Stimulated activated CD8-positive, alpha-beta memory T cell treated with anti-CD3 and anti-CD28 coated beads, Interleukin-15, amount 100 ng/mL, for 24 hours (primary cell): ENCODE measurements around the gene KLHL22.
"Not testable (repeated sequence)": the region's sequence is repeated elsewhere in the genome, so short reads cannot be mapped to it uniquely, and the experiment has no call there.

ENCODE experiments used
- DNase-seq: peaks from one replicate; pipeline ENCODE4 v3.0.0-alpha.2; 2020; ENCODE audit warnings: low read depth

KLHL22 gene, protein sequence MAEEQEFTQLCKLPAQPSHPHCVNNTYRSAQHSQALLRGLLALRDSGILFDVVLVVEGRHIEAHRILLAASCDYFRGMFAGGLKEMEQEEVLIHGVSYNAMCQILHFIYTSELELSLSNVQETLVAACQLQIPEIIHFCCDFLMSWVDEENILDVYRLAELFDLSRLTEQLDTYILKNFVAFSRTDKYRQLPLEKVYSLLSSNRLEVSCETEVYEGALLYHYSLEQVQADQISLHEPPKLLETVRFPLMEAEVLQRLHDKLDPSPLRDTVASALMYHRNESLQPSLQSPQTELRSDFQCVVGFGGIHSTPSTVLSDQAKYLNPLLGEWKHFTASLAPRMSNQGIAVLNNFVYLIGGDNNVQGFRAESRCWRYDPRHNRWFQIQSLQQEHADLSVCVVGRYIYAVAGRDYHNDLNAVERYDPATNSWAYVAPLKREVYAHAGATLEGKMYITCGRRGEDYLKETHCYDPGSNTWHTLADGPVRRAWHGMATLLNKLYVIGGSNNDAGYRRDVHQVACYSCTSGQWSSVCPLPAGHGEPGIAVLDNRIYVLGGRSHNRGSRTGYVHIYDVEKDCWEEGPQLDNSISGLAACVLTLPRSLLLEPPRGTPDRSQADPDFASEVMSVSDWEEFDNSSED

DNA sequence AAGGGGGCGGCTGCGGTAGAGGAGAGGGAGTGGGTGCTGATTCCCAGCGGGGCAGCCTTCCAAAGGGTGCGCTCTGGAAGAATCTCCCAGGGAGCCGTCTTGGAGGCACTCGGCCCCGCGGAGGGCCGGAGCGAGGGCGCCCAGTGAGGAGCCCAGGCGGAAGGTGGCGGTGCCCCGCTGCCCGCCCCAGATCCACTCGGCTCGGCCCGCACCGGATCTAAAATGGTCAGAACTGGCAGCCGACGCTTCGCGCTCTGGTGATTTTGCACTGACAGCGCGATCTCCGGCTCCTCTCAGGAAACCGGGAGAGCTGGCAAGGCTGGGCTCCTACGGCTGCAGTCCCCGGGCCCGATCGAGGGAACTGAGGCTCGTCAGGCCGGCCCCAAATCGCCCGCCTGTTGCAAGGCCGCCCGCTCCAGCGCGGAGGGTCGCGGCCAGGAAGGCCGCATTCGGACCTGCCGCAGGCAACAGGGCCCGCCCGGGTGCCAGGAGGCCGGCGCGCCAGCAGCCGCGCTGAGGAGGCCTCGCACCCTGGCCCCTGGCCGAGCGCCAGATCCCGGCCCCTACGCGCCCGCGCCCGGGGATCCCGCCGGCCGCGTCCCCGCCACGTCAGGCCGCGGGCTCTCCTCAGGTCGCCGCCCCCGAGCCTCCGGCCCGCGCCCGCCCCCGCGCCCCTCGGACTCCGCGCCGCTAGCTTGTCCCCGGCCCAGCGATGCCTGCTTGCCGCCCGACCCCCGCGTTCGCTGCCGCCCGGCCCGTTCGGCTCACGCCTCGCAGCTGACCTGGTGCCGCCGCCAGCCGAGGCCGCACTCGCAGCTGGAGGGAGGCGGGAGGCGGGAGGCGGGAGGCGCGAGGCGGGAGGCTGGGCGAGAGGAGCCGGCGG lies at the start of gene KLHL22:
TSS of gene KLHL22 (minus strand) at position 818 of the 883 bp plus-strand sequence. CDS start 6,584 bp downstream, outside the sequence.
- DNase-seq: no peak

DNA sequence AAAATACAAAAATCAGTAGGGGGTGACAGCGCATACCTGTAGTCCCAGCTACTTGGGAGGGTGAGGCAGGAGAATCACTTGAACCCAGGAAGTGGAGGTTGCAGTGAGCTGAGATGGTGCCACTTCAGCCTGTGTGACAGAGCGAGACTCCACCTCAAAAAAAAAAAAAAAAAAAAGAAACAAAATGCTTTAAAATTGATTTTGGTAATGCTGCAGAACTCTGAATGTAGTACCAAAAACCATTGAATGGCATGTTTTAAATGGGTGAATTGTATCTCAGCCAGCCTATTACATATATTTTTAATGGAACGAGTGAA lies 49.7 kb upstream of the KLHL22 start:
- not testable (repeated sequence) for DNase-seq

DNA sequence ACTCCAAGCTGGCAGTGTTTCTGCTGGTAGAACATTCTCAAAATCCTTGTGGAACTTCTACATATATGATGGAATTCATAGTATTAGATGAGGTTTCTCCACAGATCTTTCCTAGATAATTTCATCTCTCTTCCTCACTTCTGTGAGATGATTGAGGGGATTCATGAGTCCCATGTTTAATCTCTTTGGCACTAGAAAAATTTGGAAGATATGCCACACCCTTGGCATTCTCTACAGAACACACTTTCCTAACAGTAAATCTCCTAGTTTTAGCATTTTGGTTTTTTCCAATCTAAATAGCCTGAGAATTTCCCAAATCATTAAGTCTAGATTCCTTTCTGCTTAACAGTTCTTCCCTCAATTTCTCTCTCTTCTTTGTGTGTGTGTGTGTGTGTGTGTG lies 47.1 kb upstream of the KLHL22 start:
- no peak for DNase-seq

DNA sequence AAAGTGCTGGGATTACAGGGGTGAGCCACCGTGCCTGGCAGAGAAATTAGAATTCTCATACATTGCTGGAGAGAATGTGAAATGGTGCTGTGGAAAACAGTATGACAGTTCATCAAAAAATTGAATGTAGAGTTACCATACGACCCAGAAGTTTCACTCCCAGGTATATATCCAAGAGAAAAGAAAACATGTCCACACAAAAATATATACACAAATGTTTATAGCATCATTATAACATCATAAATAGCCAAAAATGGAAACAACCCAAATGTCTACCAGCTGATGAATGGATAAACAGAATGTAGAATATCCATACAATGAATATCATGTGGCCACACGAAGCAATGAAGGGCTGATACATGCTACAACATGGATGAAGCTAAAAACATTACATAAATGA lies 46.5 kb upstream of the KLHL22 start:
- DNase-seq: no peak

DNA sequence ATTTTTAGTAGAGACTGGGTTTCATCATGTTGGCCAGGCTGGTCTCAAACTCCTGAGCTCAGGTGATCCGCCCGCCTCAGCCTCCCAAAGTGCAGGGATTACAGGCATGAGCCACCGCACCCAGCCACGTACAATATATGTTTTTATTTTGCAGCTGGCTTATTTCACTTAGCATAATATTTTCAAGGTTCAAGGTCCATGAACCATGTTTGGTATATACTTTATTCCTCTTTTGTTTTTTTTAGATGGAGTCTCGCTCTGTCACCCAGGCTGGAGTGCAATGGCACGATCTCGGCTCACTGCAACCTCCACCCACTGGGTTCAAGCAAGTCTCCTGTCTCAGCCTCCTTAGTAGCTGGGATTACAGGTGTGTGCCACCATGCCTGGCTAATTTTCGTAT lies 43.3 kb upstream of the KLHL22 start:
- not testable (repeated sequence) for DNase-seq

DNA sequence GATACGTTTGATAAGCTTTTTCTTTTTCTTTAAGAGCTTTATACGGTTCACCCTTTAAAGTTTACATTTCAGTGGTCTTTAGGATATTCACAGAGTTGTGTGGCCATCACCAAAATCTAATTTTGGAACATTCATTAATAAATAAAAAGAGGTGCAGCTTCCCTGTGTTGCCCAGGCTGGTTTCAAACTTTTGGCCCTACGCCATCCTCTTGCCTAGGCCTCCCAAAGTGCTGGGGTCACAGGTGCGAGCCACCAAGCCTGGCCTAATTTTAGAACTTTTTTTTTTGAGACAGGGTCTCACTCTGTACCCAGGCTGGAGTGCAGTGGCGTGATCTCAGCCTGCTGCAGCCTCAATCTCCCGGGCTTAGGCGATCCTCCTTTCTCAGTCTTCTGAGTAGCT lies 42.4 kb upstream of the KLHL22 start:
- DNase-seq: no peak

DNA sequence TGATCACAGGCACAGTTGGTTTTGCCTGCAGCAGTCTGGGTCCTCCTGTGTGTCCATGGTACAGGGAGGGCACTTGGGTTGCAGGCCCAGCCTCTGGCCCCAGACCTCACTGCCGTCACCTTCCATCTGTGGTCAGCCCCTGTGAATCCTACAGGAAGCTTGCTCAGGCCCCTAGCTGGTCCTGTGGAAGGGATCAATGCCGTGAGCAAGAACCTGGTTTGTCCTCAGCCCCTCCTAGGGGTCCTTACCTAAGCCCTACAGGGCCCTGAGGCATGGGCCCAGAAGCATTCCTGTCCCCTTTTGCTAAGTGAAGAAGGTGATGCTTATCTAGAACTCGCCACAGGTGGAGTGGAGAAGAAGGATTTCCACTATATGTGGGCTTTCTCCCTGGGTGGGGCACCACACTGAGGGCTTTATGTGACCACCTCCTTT lies 41.7 kb upstream of the KLHL22 start:
- DNase-seq: no peak

DNA sequence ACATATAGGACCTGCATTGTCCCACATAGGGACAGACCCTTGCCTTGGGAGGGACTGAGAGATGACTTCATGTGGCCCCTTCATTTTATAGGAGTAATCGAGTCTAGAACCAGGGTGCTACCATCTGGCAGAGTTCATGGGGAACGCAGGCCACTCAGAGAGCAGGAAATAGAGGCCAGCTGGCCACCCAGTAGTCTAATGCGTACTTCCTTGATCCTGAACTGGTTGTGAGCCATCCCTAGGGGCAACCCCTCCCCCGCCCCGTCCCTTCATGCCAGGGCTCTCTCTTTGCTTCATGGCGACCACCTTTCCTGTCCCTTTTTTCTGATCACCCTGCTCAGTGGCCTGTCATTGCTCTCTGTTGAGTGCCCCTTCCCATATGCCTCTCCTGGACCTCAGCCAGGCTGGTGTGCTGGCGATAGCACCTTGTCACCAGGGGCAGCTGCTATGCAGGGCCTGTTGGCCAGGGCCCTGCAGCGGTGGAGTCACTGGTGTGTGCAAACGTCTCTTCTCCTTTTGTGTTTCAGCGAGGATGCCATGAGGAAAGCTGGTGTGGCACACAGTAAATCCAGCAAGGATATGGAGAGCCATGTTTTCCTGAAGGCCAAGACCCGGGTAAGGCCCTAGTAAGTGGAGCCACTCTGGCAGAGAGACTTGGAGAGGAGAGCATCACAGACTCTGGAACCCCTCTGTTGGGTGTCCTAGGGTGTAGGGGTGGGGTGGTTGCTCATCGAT lies 41.2 kb upstream of the KLHL22 start:
- DNase-seq: no peak

DNA sequence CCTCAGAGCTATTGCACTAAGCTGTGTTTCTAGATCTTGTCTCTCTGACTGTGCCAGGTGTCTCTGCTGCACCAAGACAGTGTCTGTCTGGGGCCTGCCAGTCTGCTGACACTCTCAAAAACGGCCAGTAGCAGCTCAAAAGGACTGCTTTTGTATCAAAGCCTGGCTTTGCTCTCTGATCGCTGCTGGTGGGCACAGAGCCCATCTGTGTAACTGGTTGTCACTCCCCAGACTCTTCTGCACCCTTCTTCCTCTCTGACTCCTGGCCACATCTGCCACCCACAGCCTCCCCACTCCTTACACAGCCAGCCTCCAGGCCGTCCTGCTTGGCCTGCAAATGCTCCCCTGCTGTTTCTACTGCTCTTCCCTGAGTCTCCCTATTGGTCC lies 38.3 kb upstream of the KLHL22 start:
- no peak for DNase-seq

DNA sequence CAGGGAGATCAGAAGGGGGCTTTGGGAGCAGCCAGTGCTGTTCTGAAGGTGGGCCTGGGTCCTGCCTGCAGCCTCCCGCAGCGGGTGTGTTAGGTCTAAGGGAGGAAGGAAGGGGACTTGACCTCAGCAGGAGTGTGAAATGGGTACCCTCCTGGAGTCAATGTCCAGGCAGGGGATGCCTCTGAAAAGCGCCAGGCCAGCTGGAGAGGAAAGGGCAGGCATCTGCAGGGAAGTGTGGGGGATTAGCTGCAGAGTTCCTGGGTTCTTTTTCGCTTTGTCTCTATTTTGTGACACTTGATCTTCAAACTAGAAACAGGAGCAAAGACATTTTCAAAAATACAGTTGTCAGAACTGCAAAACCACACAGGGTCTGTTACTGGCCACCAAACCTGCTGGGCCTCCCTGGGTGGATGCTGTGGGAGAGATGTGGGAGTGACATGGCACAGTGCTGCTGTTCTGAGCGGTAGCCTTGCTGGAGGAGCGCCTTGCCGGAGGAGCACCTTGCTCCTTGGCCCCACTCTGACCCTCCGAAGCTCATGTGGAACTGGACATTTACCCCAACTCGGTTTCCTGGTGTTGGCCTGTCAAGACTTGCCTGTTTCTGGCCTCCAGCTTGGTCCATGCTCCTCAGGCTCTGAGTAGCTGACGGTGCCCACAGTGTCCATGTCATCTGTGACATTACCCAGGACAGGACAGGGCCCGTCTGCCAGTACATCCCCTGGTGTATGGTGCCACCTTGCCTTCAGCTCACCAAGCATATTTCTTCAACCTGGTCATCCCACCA lies 37.7 kb upstream of the KLHL22 start:
- no peak for DNase-seq

DNA sequence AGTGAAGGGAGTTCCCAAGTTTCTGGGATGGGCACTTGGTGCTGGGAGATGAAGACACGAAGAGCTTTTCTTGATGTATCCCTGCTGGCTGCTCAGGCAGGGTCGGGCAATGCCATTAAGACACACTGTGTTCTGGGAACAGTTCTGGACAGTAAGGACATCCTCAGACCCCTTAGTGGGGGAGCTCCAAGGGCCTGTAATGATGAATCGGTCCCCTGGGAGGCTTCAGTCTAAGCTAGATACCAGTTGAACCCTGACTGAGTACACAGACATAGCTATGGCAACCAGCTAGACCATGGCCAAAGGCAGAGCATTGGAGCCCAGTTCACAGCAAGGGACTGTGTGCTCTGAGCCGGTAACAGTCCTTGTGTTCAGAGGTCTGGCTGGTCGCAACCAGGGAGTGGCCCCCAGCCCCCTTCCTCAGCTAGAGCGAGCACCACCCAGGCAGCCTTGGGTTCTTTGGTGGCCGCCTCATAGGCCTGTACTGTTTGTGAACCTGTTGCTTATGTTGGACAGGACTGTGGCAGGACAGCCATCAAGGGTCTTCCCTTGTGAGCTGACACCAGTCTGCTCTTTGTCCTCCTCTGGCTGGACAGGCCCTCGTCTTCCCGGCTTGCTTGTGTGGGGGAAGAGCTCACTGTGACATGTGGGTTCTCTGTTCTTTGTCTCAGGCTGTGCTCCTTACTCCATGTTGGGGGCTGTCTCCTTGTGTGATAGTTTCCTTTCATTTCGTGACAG lies 36.8 kb upstream of the KLHL22 start:
- no peak for DNase-seq

DNA sequence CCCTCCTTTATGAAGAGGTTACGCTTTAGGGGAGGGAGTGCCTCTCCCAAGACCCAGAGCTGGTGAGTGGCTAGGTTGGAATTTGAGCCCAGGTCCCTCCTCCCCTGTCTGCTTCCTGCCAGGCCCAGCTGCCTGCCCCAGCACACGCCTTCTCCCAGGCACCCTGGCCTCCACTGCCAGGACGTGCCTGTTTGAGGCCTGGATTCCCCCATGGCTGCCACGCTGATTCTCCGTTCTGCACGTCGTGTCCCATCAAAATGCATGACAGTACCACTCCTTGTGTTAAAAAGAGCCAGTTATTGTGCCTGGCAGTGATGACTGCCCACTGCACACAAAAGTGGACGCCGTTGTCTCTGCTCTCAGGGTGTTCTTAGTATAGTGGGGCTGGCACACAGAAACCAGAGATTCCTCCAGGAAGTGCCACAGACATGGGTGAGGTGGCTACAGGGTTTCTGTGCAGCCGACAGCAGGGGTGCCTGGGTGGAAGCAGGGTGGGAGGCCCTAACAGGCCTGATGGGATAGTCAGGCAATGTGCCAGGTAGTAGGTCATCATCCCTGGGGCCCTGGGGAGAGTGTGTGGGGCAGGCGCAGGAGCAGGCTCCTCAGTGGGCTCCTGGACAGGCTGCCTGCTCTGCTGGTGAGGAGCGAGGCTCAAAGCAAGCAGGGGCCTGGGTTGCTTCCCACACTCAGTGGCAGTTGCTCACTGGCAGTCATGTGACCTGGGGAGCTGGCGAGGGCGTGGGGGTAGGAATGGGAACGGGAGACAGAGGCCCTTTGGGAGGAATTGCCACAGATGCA lies 36.0 kb upstream of the KLHL22 start:
- no peak for DNase-seq

DNA sequence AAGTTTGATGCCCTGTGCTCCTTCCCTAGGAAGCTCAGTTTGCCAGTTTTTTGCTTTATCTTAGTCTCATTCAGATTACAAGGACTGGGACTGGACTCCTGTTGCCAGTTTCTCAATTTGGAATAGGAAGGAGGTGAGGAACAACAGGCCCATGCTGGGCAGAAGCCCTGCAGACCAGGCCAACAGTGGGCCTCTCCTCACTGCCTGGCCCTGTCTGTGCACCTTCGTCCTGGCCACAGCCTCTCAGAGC lies 35.5 kb upstream of the KLHL22 start:
- DNase-seq: no peak

DNA sequence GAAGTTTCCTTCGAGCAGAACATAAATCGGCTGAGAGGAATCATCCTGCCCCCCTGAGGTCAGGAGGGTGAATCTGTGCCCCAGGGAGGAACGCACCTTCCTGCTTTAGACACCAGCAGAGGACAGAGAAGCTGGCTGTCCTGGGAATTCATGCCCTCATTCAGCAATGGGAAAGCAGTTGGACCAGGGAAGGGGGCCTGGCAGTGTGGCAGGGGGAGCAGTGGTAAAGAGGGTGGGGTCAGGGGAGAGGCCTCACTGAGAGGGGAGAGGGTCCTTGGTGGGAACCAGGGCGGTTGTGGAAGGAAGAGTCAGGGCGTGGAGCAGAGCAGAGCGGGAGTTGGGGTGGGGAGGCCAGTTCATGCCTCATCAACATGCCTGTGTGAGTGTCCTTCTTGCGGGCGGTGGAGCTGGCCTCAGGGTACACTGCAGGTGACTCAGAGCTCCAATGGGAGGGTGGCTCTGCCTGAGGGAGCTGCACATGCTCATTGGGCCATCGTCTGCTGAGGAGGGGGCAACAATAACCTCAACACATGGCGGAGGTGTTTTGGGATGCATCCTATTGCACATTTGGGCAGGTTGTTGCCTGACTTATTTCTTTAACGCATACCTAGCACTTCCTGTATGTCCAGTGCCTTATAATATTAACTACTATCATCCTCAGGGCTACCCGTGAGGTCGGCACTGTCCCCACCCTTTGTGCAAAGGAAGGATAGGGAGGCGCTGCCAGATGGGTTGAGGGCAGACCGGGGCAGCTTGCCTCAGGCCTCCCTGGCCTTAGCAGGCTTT lies 35.0 kb upstream of the KLHL22 start:
- DNase-seq: no peak

DNA sequence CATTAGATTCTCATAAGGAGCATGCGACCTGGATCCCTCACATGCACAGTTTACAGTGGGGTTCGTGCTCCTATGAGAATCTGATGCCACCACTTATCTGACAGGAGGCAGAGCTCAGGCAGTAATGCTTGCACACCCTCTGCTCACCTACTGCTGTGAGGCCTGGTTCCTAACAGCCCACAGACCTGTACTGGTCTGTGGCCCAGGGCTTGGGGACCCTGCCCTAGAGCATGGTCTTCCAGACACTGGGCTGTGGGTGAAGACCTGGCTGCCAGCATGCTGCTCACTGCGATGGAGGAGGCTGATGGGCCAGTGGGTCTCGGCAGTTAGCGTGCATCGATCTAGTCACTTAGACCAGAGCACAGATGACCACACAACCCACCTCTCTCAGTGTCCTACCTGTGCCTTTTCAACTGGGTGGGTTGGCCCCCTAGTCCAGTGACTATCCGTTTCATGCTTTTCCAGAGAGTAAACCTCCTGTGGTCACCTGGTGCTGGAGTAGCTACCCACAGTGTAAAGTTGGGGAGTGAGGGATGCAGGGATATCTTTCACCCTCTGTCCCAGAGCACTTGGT lies 32.9 kb upstream of the KLHL22 start:
- no peak for DNase-seq

DNA sequence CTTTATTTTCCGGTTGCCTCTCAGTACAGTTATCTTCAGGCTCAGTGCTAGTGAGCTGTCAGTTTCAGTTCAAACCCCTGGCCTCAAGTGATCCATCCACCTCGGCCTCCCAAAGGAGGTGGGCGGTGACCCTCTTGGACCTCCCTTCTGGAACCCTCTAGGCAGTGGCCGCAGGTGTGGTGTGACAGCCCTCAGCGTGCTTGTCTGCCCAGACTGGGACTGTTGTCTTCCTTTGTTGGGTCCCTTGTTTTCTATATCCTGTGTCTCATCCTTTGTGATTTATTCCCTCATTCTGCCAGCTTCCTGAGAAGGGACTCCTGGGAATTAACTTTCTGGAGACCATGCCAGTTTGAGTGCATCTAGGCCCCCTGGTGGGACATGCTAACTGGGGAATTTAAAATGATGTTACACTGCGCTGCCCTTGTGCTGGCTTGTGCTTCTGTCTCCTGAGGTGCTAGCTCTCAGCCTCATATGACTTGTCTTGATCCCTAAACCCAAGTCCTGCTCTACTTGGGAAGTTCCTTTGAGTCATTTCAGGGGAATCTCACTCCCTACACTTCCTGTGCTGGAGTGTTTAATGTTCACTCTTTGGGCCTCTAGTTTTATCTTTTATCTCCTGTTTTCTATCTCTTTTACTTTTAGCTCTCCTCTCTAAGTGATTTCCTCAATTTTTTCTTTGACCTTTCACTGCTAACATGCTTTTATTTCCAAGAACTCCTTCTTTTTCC lies 31.2 kb upstream of the KLHL22 start:
- no peak for DNase-seq

DNA sequence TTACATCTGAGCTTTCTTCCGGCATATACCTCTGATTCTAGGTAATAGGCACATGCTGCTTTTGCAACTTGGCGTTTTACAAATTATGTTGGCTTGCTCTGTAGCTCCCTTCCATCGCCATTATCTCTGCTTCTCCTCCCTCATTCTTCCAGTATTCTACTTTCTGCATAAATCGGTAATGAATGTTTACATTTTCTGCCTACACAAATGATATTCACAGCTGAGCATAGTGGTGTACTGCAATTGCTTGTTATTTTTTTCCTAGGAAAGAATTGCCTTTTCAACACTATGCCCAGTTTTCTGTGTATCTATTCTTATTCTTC lies 30.7 kb upstream of the KLHL22 start:
- no peak for DNase-seq

DNA sequence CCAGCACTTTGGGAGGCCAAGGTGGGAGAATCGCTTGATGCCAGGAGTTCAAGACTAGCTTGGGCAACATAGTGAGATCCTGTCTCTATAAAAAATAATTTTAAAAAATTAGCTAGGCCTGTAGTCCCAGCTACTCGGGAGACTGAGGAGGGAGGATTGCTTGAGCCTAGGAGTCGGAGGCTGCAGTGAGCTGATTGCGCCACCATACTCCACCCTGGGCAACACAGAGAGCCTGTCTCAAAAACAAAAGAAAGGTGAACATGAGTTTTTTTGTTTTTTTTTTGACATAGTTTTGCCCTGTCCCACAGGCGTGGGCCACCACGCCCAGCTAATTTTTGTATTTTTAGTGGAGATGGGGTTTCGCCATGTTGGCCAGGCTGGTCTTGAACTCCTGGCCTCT lies 29.5 kb upstream of the KLHL22 start:
- DNase-seq: no peak
